Hematopoietic multipotent progenitor cell (in vitro differentiated cells): ENCODE data around the gene NUP93. TPM values are rescaled to one million over a fixed set of nuclear protein-coding genes. Genes with fewer than 3 reads are reported as not detected.
"Not testable (repeated sequence)": the region's sequence is repeated elsewhere in the genome, so short reads cannot be mapped to it uniquely, and the experiment has no call there.

Experiments used
- DNase-seq, 3 donors: peaks; one replicate each; pipeline ENCODE4 v3.0.0-alpha.2; 2011 to 2015; ENCODE audit warnings: low read depth in 2 of 3, low spot score in 2 of 3
- total RNA-seq: library from RNA; depleted of rRNA; stranded (reverse); fragments of >200 nt; gene quantifications from one replicate; pipeline ENCODE4 v1.2.3, GENCODE V29; 2012

Gene NUP93
- total RNA-seq, 1 donor = 59.8 TPM

- DNase-seq = no peak
Measured at GRCh38 chr16:56708525-56709442, 21.1 kb upstream of the NUP93 start.

- no peak for DNase-seq
Measured at GRCh38 chr16:56709443-56710040, 20.4 kb upstream of the NUP93 start.

GRCh38 chr16:56710181-56710737 is 19.7 kb upstream of the NUP93 start:
- DNase-seq = no peak

DNA sequence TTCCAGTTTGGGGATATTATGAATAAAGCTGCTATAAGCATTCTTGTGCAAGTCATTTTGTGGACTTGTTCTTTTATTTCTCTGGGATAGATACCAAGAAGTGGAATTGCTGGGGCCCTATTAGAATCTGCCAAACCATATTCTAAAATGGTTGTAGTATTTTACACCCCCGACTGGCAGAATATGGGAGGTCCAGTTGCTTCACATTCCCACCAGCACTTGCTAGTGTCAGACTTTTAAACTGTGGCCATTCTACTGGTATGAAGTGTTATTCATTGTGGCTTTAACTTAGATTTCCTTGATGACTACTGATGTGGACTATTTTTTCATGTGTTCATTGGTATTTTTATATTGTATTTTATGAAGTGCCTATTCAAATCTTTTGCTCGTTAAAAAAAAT is 18.1 kb upstream of the NUP93 start:
- no peak for DNase-seq

DNA sequence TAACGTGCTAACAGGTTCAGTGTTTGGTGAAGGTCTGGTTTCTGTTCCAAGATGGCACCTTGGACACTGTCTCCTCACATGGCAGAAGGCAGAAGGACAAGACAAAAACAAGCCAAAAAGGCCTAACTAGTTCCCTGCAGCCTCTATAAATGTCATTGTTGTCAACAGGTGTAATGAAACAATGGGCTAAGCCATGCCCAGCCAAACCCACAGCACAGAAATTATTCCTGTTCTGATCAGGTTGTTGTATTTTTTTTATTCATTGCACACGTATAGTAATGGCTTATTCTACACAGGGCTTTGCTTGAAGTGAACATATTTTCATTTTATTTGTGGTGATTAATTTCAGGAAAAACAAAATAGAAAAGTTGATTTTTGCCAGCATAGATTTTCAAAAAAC is 16.1 kb upstream of the NUP93 start:
- DNase-seq = no peak

GRCh38 chr16:56715126-56715525 is 14.8 kb upstream of the NUP93 start:
- DNase-seq = no peak

GRCh38 chr16:56716761-56717160 is 13.2 kb upstream of the NUP93 start:
- DNase-seq = no peak

DNA sequence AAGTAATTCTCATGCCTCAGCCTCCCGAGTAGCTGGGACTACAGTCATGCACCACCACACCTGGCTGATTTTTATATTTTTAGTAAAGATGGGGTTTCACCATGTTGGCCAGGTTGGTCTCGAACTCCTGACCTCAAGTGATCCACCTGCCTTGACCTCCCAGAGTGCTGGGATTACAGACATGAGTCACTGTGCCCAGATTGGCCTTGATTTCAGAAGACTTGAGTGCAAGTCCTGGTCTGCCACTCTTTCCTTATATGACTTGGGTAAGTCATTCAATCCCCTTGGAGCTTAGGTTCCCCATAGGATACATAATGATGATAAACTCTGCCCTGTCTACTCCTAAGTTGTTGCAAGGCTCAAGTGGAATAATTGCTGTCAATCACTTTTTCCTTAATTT is 12.4 kb upstream of the NUP93 start:
- not testable (repeated sequence) for DNase-seq

GRCh38 chr16:56722200-56722842 is 7.6 kb upstream of the NUP93 start:
- DNase-seq = no peak

GRCh38 chr16:56724191-56724590 is 5.7 kb upstream of the NUP93 start:
- DNase-seq = no peak

DNA sequence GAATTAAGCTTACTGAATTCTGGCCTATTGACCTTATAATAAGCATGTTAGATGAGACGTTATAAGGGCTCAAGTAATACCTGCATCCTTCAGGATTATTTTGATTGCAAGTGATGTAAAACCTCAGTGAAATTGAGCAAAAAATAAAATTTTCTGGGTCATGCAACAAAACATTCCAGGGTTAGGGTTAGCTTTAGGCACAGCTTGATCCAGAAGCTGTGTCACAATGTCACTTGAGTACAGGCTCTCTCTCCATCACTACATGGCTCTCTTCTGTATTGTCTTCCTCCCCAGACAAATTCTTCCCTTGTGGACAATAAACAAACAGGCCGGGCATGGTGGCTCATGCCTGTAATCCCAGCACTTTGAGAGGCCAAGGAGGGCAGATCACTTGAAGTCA is 3.6 kb upstream of the NUP93 start:
- no peak for DNase-seq

DNA sequence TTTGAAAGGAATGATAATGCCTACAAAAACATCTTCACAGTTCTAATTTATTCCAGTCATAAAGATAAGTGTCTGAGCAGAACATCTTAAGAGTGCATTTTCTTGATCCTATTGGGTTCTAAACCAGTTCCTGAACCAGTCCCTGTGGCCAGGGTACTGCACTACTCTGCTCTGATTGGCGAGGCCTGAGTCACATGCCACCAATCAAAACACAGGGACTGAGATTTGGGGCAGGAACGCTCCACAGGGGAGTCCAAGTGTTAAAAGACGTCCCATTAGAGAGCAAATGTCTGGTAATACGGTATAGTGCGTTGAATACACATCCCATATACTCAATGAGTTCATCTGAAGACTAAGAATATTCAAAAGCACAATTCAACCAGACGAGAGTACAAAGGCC is 3.0 kb upstream of the NUP93 start:
- no peak for DNase-seq

DNA sequence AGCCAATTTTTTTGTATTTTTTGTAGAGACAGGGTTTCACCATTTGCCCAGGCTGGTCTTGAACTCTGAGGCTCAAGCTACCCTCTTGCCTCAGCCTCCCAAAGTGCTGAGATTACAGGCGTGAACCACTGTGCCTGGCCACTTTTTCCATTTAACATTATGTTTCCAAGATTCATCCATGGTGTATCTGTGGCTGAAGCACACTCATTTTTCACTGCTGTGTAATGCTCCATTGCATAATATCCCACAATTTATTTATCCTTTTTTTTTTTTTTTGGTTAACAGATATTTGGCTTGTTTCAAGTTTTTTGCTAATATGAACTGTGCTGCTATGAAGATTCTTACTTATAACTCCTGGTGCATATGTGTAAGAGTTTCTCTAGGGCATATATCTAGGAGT is 1.9 kb upstream of the NUP93 start:
- no peak for DNase-seq

DNA sequence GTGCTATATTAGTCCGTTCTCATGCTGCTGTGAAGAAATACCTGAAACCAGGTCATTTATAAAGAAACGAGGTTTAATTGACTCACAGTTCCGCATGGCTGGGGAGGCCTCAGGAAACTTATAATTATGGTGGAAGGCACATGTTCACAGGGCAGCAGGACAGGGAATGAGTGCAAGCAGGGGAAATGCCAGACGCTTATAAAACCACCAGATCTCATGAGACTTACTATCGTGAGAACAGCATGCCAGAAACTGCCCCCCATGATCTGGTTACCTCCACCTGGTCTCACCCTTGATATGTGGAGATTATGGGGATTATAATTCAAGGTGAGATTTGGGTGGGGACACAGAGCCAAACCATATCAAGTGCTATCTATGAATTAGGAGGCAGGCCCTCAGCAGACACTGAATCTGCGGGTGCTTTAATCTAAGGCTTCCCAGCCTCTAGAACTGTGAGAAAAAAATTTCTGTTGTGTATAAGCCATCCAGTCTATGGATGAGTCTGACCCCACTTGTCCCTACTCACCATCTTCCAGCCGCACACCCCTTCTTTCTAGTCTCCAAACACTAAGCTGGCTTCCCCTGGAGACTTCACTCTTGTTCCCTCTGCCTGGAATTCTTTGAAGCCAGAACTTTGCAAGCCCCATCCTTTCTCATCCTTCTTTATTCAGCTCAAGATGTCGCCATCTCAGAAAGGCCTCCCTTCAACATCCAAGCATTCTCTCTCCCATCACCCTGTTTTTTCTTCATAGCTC is 772 bp upstream of the NUP93 start:
- peak in 2 of 3 donors; percentile 9 to 42 for DNase-seq

DNA sequence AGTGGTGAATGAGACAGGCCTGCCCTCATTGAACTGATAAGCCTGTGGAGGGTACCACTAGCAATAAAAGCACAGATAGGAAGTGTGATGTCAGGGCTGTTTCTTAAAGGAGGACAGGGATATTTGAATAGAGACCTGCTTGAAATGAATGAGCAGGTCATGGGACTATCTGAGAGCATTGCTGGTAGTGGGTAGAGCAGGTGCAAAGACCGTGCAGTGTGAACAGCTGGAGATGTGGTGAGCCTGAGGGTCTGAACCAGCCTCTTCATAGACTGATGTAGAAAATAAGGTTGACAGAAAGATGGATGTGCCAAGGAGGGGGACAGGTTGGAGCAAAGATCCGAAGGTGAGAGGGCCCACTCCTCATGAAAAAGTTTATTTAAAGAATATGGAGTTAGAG is 2.4 kb downstream of the NUP93 start:
- DNase-seq = no peak

- DNase-seq = no peak
Measured at GRCh38 chr16:56732832-56733231, 2.9 kb downstream of the NUP93 start.

- DNase-seq = no peak
Measured at GRCh38 chr16:56734429-56734828, 4.5 kb downstream of the NUP93 start.

DNA sequence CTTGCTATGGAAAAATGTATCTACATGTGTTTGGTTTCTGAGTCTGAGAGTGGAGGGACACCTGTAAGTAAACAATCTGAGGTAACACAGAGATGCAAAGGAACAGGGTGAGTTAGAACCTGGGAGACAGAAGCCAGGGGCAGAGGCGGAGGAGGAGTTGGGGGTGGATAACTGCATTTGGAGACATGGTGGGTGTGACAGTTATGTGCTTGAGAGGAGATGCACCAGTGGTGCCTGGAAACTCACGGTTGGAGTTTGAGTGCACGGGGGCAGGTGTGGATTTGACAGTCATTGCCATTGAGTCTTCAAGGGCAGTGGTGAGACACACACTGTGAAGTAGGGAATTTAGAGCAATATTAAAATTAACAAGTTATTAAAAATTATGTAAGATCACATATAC is 6.5 kb downstream of the NUP93 start:
- DNase-seq = no peak

DNA sequence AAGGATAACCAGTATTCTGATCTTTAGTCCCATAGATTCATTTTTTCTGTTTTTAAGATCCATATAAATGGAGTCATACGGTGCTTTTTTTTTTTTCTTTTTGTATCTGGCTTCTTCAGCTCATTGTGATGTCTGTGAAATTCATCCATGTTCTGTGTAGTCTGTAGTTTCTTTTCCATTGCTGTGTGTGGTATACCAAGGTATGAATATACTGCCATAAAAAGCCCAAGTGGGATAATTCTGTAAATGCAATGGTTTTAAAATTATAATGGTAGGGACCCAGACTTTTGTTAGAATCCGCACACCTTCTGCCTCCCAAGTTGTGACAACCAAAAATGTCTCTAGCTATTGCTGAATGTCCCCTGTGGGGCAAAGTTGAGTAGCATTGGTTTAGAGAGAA is 7.6 kb downstream of the NUP93 start:
- no peak for DNase-seq

GRCh38 chr16:56738221-56738620 is 8.3 kb downstream of the NUP93 start:
- DNase-seq = no peak

DNA sequence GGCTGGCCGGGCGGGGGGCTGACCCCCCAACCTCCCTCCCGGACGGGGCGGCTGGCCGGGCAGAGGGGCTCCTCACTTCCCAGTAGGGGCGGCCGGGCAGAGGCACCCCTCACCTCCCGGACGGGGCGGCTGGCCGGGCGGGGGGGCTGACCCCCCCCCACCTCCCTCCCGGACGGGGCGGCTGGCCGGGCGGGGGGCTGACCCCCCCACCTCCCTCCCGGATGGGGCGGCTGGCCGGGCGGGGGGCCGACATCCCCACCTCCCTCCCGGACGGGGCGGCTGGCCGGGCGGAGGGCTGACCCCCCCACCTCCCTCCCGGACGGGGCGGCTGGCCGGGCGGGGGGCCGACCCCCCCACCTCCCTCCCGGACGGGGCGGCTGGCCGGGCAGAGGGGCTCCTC is 9.4 kb downstream of the NUP93 start:
- DNase-seq = not testable (repeated sequence)
